ENCODE measurements around the gene ARSI. TPM values are rescaled to one million over a fixed set of nuclear protein-coding genes. Genes with fewer than 3 reads are reported as not detected.

The ARSI gene
- polyA plus RNA-seq, 2 of the 4 experiments (the other 2 are of a cell fraction) = 2.9 to 22.0 TPM

DNA sequence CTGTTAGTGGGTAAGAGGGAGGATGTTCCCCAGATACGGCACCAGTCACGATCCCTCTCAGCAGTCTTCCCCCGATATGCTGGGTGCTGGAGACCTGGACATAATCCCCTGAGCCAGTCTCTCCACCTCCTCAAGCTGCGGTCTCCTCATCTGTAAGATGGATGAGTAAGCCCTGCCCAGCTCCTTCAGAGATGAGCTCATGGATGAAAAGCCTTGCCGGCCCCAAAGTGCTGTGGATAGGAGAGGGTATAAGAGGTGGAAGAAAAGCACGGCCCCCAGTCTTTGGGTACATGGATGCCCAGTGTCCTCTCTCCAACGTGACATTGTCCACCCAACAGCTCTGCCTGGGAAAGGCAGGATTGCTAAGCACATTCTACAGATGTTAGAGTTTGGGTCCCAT lies 17.6 kb downstream of the ARSI start:
- Histone ChIP-seq H3K4me2 (no peak overlapping the region), H3K9me3 (no peaks in the 10 kb centered on the region), H3K4me1 (peaks cover 4% of the 10 kb centered on the region; the same call in 1 of the 3 replicates), H3K4me3 (no peak overlapping the region), H3K27ac (no peak overlapping the region)
- WGBS (ENCODE audit: missing lambda C conversion rate) = 80% methylated on average over 6 of the region's 7 CpGs
- DNase-seq (ENCODE audit: low read depth in 1 of 2, low spot score in 1 of 2) (no peak), FAIRE-seq (no peak), ATAC-seq (no peak)
- POLR2A ChIA-PET = no interaction called here
- no peak for TF ChIP-seq FOSB (CRISPR knock-in tag; IDR thresholded peaks at IDR 0.05)
- no peak for TF ChIP-seq REST (IDR thresholded peaks at IDR 0.05)
- TF ChIP-seq MYC (IDR thresholded peaks at IDR 0.05; ENCODE audit: borderline replicate concordance, low read length) = no peak
- TF ChIP-seq CEBPB (IDR thresholded peaks at IDR 0.05) = no peak
- no peak for TF ChIP-seq JUN (IDR thresholded peaks at IDR 0.05)
- no peak for TF ChIP-seq CHD2 (IDR thresholded peaks at IDR 0.05; ENCODE audit: low read length, partially characterized antibody)
- no peak for TF ChIP-seq CTCF (IDR thresholded peaks at IDR 0.05)
- no peak for TF ChIP-seq HDAC2 (IDR thresholded peaks at IDR 0.05)
- no peak for TF ChIP-seq ZFP36 (IDR thresholded peaks at IDR 0.05; ENCODE audit: borderline replicate concordance, partially characterized antibody)
- TF ChIP-seq RCOR1 (IDR thresholded peaks at IDR 0.05; ENCODE audit: low read depth, low read length) = no peak
- TF ChIP-seq RFX5 (IDR thresholded peaks at IDR 0.05) = no peak
- no peak for TF ChIP-seq ZSCAN20 (CRISPR knock-in tag; IDR thresholded peaks at IDR 0.05)
- TF ChIP-seq ELK1 (IDR thresholded peaks at IDR 0.05; ENCODE audit: low read depth, low read length) = no peak
- CTCF ChIA-PET = no interaction called here

DNA sequence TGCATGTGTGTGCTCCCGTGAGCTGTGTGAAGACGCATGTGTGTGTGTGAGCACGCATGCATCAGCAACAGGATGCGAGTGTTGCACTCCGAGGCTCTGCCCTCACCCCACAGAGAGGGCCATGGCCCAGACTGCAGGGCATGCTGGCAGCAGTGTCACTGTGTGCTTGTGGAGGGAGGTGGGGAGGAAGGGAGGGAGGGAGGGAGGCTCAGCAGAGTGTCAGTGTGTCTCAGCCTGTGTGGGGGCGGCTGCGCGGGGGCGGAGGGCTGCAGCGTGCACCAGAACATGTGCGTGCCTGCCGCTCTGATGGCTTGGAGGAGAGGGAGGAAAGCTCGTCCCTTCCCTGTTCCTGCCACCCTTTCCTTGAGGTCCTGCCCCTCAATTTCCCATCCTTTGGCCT lies 18.4 kb downstream of the ARSI start:
- CTCF ChIA-PET = no interaction called here
- 88% methylated on average over 13 of the region's 13 CpGs for whole genome bisulfite sequencing (ENCODE audit: missing lambda C conversion rate)
- FAIRE-seq = no peak
- Histone ChIP-seq H3K4me2 (no peak overlapping the region), H3K4me3 (no peak overlapping the region), H3K9me3 (no peaks in the 10 kb centered on the region), H3K4me1 (peaks cover 4% of the 10 kb centered on the region; the same call in 1 of the 3 replicates), H3K27ac (no peak overlapping the region)
- TF ChIP-seq HMGXB4 (CRISPR knock-in tag; IDR thresholded peaks at IDR 0.05; ENCODE audit: borderline replicate concordance) = no peak
- TF ChIP-seq RNF2 (IDR thresholded peaks at IDR 0.05; ENCODE audit: borderline replicate concordance, low read depth) = no peak
- no peak for TF ChIP-seq EHF (CRISPR knock-in tag; IDR thresholded peaks at IDR 0.05)
- TF ChIP-seq SREBF2 (IDR thresholded peaks at IDR 0.05) = no peak
- no peak for TF ChIP-seq CHD4 (IDR thresholded peaks at IDR 0.05; ENCODE audit: borderline replicate concordance)
- no peak for TF ChIP-seq MAFK (IDR thresholded peaks at IDR 0.05; ENCODE audit: partially characterized antibody)
- no peak for TF ChIP-seq CBX2 (IDR thresholded peaks at IDR 0.05; ENCODE audit: borderline replicate concordance, low read depth)
- no peak for TF ChIP-seq ZSCAN20 (CRISPR knock-in tag; IDR thresholded peaks at IDR 0.05)
- no peak for TF ChIP-seq ZNF302 (CRISPR knock-in tag; IDR thresholded peaks at IDR 0.05)
- no peak for TF ChIP-seq FOXS1 (CRISPR knock-in tag; IDR thresholded peaks at IDR 0.05)
- TF ChIP-seq MAX (IDR thresholded peaks at IDR 0.05) = no peak
- TF ChIP-seq MAZ (IDR thresholded peaks at IDR 0.05; ENCODE audit: borderline replicate concordance, low read depth, low read length) = no peak
- TF ChIP-seq NR3C1 (IDR thresholded peaks at IDR 0.05) = no peak
- TF ChIP-seq CHD2 (IDR thresholded peaks at IDR 0.05; ENCODE audit: low read length, partially characterized antibody) = no peak
- POLR2A ChIA-PET = no interaction called here
- no peak for ATAC-seq
- no peak for DNase-seq (ENCODE audit: low read depth in 1 of 2, low spot score in 1 of 2)
